Activated CD4-positive, CD25-positive, alpha-beta regulatory T cell (primary cell): ENCODE measurements around the gene UBE2I.
"Not testable (repeated sequence)": the region's sequence is repeated elsewhere in the genome, so short reads cannot be mapped to it uniquely, and the experiment has no call there.

ENCODE experiments used
- DNase-seq, 4 experiments: peaks; one replicate each; lab custom pipeline; 2025; lab: John Stamatoyannopoulos, UW

The UBE2I gene

DNA sequence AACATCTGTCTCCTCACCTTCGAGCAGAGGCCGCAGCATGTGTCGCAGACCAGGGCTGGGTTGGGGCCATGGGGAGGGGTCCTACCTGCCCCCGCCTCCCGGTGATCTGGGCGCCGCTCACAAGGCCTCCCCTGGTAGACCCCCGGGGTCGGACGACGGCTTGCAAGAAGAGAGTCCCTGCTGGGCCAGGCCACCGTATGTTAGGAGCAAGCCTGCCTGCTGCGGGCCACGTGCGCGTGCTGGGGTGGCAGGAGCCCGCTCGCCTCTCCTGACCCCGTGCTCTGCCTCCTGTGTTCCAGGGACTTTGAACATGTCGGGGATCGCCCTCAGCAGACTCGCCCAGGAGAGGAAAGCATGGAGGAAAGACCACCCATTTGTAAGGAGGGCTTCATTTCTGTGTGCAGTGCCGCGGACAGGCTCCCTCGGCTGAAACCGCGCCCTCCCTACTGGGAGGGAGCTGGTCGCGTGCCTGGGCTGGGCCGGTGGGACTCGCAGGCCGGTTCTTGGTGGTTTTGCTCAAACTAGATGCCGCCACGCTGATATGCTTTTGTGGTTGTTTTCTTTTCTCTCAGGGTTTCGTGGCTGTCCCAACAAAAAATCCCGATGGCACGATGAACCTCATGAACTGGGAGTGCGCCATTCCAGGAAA, 4.4 kb downstream of the UBE2I start:
- DNase-seq = no peak

DNA sequence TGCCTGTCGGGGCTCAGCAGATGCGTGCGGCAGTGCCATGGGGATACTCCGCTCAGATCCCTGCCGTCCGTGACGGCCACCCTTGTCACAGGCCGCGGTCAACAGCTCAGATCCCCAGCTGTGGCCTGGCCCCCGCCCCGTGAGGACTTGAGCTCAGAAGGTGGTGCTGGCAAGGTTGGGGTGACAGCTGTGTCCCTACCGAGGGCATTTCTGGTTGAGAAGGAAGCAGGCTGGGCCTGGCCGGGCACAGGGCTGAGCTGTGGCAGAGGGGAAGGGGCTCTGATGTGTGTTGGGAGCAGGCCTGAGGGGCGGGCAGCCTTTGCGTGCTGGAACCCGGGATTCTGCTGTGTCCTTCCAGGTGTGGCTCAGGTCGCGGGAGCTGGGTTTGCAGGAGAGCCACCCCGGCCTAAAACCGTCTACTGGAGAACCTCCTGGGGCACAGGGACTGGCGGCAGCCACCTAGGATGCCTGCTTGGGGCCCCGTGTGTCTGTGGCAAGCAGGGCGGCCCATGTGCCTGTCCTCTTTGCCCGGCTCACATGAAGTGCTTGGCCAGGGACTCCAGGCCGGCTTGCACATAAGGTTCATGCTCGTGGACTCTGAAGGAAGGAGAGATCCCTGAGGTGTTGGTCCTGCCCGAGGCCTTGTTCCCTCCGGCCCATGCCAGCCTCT, 5.1 kb downstream of the UBE2I start:
- no peak for DNase-seq

DNA sequence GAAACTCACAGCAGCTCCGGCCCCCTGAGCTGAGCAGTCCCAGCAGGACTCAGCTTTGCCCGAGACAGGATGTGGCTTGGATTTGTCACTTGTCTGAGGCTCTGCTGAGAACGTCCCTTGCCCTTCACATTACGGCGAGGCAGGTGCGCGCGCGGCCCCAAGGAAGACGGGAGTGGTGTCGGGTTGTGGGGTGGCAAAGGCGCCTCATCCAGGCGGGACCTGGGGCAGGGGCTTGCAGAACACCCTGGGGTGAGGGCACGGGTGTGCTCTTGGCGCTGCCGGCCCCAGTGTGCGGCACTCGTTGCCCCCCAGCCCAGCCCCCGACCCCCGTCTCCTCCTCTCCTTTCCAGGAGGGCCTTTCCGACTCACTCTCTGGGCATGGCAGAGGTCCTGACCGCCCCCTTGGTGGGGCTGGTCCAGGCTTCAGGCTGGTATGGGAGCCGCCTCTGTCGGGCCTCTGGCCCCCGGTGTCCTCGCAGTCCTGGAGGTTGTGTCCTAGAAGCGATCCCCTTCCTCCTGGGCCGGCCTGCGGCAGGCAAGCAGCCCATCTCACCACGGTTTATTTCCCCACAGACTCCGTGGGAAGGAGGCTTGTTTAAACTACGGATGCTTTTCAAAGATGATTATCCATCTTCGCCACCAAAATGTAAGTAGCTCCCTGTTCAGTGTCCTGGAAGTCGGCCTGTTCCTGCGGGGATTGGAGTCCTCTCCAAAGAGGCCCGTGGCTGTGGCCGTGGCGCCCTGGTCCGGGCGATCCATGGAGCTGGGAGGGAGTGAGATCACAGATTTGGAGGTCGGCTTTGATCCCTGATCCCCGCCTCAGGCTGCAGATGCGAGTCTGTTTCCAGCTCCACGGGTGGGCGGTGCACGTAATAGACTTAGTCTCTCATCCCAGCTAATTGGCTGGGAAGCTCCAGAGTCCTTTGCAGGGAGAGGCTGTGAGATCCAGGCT, 5.9 kb downstream of the UBE2I start:
- DNase-seq = no peak

DNA sequence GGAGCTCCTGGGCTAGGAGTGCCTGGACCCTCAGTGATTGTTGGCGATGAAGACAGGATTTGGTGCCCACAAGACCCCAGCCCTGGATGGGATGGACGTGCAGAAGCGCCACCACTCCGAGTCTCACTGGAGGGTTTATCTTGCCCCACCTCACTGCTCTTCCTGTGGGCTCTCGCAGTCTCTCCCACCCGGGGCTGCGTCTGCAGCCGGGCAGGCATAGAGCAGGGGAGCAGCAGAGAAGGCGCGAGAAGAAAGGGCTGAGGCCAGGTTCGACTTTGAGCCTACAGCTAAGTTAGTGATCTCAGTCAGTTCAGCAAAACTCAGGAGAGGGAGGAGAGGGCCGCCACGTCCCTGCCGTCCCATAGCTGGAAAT, 6.6 kb downstream of the UBE2I start:
- no peak for DNase-seq

DNA sequence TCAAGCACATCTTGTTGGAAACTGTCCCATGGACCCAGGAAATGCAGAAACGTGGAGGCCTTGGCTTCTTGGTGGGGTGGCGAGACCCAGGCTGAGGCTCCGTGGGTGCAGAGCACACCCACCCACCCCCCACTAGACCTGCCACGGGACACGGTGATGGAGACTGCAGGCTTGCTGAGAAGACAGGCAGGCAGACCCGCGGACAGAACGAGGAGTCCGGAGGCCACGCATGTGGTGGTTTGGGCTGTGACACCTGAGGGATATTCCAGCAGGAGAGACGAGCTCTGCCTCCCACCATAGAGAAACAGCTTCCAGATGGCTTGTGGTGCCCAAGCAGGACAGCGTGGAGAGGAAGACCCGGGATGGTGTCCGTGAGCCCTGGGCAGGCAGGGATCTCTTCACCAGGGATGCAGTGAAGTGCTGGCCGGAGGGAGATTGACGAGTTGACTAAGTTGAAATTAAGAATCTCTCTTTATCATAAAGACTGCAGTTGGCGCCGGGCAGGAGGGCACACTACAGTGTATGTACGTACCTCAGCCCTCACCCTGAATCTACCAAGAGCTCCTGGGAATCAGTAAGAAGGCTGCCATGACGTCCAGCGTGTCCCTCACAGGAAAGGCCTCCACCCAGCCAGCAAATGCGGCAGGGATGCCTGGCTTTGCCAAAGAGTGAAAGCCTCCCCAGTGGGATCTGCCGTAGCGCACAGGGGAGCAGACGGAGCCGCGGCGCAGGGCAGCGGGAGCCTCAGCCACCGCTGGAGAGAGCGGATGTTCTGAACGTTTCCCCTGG, 8.2 kb downstream of the UBE2I start:
- no peak for DNase-seq

DNA sequence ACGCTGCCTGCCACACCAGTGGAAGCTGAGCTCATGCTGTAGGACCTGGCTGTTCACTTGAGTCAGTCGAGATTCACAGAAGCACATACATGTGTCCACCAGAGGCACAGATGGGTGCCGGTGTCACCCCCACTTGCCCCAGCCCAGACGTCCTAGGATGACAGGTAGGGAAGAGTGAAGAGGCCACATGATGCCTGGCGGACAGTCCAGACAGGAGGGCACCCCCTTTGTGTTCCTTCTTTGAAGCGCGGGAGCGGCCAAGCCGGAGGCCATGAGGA, 8.8 kb downstream of the UBE2I start:
- no peak for DNase-seq

DNA sequence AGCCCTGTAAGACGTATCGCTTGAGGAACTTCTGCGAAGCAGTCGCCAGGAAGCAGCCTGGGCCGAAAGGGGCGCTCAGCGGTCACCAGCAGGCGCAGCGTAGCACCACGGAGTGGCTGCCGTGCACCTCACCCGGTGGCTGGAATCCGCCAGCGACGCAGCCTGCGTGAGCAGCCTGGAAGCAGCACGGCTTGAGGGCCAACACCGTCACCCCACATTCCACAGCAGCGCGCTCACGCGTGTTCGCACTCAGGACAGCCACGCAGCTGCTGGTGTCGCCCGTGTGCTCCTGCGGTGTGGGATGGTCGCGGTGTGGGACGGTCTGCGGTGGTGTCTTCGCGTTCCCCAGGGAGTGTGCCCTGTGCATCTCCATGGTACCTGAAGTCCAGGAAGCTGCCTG, 9.6 kb downstream of the UBE2I start:
- no peak for DNase-seq

DNA sequence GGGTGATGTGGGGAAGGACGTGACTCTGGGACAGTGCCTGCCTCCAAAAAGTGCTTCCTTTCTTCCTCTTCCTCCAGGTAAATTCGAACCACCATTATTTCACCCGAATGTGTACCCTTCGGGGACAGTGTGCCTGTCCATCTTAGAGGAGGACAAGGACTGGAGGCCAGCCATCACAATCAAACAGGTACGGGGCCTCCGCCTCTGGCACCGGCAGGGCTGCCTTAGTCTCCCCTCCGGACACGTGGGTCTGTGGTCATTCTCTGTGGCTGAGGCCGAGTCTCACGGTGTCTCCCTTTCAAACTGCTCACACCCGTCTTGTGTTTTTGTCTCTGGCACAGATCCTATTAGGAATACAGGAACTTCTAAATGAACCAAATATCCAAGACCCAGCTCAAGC, 10.7 kb downstream of the UBE2I start:
- DNase-seq = no peak

DNA sequence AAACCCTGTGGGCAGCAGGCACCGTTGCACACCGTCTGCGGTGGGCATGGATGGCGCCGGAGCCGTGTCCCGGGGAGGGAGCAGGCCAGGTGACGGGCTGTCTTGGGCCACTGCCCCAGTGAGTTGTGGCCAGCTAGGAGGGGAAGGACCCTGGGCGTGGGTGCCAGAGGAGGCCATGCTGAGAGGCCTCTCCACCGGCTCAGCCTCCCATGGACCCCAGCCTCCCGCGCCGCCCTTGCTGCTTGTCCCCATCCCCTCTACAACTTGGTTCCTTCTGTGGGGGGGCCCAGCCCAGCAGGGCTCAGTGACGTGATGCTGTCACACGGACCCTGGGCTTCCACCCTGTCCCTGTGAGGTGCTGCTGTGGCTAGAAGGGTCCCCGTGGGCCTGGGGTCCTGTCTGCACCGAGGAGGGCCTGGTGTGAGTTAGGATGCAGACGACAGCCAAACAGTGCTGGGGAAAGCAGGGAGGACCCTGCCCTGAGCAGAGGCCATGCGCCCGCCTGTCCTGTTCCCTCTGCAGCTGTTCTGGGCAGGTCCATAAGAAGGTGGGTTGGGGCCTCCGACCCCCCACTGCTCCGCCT, 11.3 kb downstream of the UBE2I start:
- DNase-seq = no peak

DNA sequence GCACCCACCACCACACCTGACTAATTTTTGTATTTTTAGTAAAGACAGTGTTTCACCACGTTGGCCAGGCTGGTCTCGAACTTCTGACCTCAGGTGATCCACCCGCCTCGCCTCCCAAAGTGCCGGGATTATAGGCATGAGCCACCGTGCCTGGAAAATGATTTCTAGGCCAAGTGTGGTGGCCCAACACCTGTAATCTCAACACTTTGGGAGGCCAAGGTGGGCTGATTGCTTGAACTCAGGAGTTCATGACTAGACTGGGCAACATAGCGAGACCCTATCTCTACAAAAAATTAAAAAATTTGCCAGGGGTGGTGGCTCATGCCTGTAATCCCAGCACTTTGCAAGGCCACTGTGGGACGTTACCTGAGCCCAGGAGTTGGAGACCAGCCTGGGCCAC, 13.0 kb downstream of the UBE2I start:
- no peak for DNase-seq

DNA sequence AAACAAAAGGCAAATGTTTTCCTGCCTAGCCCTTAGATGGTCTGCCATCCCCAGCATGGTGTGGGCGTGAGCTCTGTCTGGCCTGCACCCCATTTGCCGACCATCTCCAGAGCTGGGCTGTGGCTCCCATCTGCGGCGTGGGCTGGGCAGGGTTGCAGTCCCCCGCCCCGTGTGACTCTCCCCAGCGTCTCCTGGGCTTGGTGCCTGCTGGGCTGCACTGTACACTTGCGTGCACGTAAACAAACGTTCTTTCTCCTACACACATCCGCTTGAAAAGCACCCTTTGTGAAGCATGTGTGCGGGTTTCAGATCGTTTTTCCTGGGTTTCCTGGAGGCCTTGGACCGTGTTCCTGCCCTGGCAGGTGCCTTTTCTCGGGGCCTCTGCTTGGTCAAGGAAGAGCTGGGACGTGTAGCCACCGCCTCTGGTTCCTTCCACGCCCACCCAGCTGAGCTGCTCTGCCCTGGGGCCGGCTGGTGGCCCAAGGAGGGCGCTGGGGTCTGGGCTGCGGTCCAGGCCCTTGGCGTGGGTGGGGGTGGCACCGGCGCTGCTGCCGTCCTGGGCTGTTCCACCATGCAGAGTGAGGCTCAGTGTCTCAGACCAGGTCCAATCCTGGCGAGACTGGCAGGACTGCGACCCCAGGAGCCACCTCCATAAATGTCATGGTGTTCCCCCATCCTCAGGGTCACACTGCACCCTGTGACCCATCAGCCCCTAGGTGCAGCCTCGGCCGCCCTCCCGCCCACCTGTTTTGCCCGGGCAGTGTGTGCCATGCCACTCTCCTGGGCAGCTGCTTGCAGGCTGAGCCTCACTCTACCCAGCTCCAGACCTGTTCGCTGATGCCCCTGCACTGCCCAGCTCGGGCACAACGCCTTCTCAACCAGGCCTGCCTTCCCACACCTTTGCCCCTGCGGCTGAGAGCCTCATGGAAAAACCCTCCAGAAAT, 14.1 kb downstream of the UBE2I start:
- no peak for DNase-seq

DNA sequence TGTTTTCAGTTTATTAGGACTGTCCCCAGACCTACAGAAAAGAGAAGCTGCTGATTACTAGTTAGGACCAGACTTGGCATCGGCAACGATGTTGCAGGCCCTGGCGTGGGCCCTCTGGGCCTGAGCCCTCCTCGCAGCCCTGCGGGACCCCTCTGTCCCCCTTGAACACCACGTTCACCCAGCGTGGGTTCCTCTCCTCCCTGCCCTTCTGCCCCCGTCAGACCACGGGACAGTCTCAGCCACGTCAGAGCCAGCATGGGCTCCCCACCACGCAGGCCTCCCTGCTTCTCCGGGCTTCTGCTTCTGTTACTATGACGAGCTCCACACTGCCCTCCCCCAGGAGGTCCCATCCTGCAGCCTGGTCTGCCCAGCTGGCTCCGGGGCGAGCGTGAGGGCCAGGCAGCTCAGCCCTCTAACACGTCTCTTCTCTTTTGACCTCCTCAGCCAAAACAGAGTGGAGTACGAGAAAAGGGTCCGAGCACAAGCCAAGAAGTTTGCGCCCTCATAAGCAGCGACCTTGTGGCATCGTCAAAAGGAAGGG, 14.9 kb downstream of the UBE2I start:
- no peak for DNase-seq

DNA sequence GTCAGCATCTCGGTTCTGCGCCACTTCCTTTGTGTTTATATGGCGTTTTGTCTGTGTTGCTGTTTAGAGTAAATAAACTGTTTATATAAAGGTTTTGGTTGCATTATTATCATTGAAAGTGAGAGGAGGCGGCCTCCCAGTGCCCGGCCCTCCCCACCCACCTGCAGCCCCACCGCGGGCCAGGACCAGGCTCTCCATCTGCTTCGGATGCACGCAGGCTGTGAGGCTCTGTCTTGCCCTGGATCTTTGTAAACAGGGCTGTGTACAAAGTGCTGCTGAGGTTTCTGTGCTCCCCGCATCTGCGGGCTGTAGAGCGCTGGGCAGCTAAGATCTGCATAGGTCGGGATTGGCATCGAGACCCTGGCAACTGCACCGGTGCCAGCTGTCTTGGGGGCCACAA, 15.8 kb downstream of the UBE2I start:
- DNase-seq = no peak

DNA sequence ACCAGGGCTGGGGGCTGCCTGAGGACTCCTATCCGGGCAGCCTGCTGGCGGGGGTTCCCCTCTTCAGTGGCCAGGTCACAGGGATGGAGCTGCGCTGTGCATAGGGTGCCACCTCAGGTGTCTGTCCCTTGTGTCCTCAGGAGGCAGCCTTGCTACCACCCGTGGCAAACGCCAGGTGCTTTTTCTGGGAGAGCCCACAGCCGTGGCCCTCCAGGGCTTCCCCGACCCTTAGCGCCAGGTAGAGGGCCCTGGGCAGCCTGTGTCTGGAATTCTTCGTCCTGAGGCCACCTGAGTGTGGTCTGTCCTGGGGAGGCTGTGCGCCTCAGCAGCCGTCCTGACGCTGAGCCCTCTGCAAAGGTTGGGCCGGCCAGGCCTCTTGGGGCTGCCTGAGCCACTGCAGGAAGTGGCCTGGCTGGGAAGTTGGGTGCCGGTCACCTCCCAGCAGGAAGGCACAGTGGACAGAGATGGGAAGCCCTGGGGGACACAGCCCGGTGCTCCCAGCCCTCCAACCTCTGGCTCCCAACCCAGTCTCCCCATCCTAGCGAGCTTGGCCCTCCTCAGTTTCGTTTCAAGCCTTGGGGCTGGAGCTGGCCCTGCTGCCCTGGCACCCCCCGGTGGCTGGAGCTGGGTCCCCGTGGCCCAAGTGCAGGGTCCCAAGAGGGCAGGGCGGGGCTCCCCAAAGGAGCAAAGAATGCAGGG, 16.4 kb downstream of the UBE2I start:
- DNase-seq = no peak

DNA sequence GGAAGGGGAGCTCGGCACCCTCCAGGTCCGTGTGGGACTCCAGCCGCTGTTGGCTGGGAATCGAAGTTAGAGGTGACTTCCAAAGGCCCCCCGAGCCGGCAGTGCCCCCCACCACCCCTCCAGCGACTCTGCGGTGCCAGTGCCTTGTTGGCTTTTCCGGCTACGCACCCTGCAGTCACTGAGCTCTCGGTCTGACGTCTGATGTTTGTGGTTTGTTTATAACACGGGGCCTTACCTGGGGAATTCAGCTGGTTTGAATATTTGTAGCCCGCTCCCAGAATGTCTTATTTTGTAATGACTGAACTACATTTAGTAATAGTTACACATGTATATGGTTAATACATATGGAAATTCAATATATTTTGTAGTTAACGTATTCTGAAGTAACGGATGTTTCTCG, 17.0 kb downstream of the UBE2I start:
- no peak for DNase-seq

DNA sequence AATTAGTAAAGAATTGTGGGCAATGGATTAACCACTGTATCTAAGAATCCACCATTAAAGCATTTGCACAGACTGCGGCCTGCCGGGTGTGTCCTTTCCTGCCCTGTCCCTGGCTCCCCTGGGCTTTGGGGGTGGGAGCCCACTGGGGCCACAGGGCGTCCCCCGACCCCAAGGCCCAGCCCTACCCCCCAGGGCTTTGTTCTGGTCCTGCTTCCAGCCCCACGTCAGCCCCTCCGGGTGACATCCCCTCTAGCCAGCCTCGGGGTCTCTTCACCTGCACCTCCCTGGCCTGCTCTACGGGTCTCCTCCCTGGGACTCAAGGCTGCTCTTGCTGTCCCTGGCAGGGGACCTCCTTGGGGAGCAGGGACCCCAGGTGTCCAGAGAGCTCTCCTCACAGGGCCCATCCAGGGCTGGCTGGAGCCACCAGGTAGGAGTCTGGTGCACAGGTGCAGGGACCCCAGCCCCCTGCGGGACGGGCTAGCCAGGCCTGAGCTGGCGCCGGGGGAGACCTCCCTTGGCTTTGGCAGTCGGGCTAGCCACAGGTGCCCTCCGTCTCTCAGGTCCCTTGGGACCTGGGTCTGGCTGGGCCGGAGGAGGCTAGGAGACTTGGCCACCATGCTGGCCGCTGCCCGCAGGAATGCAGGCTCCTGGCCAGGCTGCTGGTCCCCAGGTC, 17.6 kb downstream of the UBE2I start:
- DNase-seq = no peak

DNA sequence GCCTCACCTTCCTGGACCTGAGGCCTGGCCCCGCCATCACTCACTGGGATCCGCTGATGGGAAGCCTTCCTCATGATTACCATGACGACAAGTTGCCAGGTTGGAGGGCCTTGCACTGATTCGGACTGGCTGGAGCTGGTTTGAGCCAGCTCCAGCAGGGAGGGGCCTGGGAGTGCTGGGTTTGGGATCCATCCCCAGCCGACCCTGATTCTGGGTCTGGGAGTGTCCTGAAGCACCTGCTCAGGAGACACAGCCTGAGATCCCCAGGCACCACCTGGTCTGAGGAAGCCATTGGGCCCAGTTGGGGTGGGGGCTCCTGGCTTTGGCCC, 18.1 kb downstream of the UBE2I start:
- DNase-seq = no peak

DNA sequence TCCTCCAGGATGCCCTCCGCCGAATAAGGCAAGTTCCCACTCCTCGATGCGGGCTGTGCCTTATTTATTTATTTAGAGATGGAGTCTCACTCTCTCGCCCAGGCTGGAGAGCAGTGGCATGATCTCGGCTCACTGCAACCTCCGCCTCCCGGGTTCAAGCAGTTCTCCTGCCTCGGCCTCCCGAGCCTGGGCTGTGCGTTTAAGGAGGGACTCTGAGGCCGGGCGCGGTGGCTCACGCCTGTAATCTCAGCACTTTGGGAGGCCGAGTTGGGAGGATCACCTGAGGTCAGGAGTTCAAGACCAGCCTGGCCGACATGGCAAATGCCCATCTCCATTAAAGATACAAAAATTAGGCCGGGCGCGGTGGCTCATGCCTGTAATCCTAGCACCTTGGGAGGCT, 18.7 kb downstream of the UBE2I start:
- DNase-seq = not testable (repeated sequence)

DNA sequence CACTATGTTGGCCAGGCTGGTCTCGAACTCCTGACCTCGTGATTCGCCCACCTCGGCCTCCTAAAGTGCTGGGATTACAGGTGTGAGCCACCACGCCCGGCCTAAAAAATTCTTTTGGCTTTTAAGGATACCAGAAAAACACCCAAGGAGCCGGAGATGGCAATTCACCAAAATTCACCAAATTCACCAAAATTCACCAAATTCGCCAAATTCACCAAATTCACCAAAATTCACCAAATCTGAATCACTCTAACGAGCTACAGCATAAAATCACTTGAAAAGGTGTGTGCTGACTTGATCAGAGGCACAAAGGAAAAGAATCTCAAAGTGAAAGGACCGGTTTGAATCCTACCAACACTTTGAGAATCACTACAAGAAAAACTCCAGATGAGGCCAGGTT, 19.5 kb downstream of the UBE2I start:
- DNase-seq = not testable (repeated sequence)
